Embryonic facial prominence (tissue), 1 donor: Measurements from ENCODE around the gene KLF9.
A peak's percentile ranks its signal among the peaks of the same experiment; 100 is the strongest.

ENCODE experiments used
- DNase-seq: peaks from one replicate; pipeline ENCODE4 v3.0.0-alpha.2; 2016; ENCODE audit errors: extremely low spot score

The KLF9 gene

DNA sequence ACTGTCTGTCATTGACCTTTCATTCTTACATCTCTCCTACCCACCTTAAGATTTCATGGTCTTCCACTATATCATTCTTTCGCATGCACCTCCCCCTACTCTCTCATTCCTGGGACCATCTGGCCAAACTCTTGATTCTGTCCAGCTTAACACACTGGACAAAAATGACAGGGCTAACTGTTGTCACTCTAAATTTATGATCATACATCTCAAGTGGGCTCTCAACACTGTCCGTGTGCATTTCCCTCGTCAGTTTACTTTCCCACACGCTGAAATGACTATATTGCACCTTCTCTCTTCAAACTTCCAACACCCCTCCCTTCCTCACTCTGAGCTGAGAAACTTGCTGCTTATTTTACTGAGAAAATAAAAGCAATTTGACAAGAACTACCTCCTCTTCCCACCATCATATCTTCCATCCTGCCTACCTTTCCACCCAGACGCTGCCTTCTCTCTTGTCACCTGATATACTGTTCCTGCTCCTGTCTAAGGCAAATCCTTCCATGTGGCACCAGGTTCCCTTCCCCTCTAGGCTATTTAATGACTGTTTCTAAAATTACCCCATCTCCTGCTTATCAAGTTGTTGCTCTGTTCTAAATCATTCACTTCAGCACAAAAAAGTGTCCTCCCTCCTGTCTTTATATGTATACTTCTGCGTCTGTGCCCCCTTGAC is 8.1 kb upstream of the KLF9 start:
- no peak for DNase-seq

GRCh38 chr9:70421272-70422180 is 7.1 kb upstream of the KLF9 start:
- no peak for DNase-seq

DNA sequence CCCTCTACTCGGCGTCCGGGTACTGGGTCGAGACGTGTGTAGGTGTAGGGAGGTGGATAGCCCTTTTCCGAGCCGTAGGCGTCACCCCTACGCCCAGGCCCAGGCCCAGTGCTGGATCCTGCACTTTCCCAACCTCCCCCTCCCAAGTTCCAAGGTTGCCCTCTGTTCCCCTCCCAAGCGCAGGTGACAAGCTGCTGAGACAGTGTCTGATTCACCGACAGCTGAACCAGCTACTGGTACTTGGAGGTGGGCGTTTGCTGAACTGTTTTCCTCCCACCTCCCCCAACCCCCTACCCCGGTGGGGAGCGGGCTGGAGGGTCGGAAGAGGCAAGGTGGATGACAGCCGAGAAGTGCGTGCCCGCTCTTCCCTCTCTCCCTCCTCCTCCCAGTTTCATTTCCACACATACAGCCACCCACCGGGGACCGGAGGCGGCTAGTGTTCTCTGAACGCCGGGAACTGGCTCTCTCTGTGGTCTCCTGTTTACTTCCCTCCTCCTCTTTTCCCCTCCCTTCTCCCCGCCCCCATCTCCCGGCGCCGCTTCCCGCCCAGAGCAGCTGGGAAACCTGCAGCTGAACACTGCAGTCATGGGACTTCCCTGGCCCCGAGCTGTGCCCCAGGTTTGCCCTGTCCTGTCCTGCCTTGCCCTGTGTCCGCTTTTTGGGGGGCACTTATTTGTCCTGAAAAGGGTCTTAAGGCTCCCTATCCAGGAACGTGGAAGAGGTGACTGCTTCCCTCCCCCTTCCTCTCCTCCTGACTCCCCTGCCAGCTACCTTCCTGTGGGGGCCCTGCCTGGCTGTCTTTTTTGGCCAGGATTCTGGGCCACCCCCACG is 6.2 kb upstream of the KLF9 start:
- DNase-seq, result peak; percentile 70

- peak; percentile 73 for DNase-seq
Observed at GRCh38 chr9:70419556-70420440, 5.3 kb upstream of the KLF9 start.

- peak; percentile 81 for DNase-seq
Observed at GRCh38 chr9:70418822-70419555, 4.5 kb upstream of the KLF9 start.

- DNase-seq, result no peak
Observed at GRCh38 chr9:70415476-70415875, 1.0 kb upstream of the KLF9 start.

GRCh38 chr9:70415041-70415440 is 584 bp upstream of the KLF9 start:
- no peak for DNase-seq

DNA sequence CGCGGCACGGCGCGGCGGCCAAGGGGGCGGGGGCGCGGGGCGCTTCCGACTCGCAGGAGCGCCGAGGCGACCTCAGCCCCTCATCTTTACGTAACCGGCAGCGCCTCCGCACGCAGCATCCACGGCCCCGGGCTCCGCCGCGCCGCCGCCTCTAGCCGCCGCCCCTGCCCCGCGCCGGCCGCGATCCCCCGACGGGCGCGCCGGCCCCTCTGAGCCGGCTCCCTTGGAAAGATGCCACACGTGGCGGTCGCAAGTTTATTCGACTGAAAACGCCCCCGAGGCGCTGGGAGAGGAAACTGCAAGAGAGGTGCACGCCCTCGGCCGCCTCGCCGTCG is 1.0 kb downstream of the KLF9 start:
- DNase-seq, result peak; percentile 21

DNA sequence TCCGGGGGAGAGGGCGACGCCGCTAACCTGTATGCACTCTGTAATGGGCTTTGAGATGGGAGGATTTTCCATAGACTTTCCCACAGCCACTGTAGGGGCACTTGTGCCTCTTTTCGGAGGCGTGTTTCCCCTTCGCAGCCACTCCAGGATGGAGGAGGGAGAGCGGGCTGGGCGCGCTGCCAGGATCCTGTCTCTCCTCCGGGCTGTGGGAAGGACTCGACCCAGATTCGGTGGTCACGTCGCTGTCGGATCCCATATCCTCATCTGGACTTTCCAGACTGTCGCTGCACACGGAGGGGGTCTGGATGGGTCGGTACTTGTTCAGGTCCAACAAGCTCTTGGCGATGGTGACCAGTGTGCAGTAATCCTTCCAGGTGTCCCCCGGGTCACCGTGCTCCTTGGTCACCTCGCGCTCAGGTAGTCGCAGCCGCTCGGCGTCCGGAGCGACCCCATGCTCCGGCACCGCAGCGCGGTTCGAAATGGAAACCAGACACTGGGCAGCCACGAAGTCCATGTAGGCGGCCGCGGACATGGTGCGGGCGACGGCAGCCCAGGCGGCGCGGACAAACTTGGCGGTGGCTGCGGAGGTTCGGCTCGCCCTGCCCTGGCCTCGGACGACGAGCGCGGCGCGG is 1.5 kb downstream of the KLF9 start:
- peak; percentile 65 for DNase-seq

DNA sequence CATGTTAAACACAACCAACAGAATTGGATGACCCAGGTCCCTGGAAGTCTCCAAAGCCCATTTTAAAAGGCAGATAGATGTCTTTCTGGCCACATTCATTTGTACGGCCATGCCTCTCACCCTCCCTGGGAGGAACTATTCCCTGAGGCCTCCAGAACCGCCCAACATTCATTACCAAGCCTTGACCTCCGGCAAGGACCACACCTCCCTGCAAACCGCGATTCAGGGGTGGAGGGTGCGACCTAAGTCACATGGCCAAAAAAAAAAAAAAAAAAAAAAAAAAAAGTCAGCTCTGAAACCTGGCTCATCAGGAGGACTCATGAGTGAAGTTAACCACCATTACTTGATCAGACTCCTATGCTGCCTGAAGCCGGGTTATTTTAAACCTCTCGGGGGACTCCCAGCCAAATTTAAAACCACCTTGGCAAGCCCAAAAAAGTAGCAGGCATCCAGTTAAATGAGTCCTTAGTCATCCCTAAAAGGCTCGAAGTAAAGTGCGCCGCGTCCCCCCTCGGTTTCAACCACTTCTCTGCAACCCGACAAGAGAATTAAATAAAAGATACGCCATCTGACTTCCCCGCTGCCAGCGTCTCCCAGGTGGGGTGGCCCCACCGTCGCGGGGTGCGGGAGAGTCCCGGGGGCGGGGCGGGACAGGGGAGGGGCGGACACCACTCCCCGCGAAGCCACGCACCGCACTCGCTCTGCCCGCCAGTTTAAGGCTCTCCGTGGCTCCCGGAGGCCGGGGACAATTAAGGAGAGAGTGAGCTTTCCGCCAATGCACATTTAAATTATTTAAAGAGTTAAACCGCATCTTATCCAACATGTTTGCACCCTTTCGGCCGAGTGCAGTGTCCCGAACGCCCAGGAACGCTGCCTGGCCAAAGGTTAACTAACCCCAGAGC is 2.3 kb downstream of the KLF9 start:
- no peak for DNase-seq

- DNase-seq, result no peak
Observed at GRCh38 chr9:70411121-70411929, 3.1 kb downstream of the KLF9 start.

- no peak for DNase-seq
Observed at GRCh38 chr9:70410368-70410767, 4.1 kb downstream of the KLF9 start.

DNA sequence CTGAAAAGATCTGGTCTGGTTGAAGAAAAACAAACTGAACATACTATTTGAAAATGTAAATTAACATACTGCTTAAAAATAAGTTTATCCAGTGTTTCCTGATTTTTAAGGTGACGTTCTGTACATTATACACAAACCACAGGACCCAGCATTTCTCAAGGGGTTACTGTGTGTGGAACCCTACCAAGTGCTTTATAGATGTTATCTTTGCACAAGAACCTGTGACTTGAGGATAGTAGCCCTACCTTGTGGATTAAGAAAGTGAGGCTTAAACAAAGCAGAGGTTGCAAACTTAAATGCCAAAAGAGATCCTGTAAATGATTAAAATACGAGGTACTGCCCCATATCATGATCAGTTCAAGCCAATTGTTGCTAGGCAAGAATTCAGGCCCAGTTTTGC is 4.7 kb downstream of the KLF9 start:
- no peak for DNase-seq

DNA sequence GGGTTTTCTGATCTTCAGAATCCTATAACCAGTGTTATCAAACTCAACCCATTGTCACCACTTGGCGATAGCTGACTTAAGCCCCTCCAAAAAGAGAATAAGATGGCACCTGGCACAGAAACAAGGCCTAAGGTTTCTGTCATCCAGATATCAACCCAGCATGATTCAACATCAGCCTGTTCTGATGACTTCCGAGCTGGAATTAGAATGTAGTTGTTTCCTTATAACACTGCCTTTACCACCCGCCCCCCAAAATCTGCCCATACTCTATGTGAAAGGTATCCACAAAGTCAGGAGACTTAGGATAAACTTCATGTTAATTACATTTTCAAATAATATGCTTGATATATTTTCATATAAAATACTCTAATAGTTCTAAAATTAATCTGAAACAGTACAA is 5.2 kb downstream of the KLF9 start:
- DNase-seq, result no peak

DNA sequence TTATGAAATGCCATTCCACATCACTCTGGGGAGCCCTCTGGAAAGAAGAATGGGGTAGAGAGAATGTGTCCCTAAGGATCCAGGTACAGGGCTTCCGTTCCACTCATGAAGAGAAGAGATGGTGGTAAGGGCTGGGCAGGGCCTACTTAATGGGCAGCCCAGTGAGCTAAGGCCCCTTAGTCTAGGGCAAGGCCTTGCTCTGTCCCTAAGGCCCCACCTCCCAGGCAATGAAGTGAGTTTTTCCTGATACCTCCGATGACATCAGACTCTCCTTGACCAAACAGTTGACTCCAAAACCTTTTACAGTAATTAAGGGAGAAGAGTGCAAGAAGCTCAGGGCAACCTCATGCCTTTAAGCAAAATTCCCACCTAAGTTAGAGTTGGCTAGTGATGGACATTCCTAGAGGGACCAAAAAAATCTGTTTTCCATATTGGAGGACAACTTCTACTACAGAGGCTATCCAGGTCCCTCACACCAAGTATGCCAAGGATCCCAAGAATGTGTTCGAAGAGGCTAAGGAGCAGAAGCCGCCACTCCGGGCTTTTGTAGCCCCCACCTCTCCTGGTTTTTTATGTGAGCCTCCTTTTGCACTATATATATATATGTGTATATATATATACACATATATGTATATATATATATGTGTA is 5.9 kb downstream of the KLF9 start:
- no peak for DNase-seq

GRCh38 chr9:70407081-70407503 is 7.4 kb downstream of the KLF9 start:
- no peak for DNase-seq

DNA sequence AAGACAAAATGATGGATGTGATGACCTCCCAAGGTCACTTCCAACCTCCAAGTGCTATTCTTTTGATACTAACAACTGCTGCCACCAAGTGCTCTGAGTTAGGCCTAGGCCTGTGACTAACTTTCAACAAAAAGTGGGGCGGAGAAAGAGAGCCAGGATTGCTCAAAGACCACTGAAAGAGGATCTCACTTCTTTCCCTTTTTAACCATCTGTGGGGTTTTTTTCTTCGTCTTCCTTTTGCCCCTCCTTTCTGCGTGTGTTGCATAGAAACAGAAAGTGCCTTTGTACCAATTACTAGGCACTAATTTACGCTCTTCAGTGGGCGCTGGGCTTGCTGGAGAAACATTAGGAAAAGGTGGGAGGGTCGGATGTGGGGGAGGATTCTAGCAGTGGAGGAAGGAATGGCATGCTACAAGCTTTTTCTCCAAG is 8.0 kb downstream of the KLF9 start:
- no peak for DNase-seq
